ENCODE data around the gene CUEDC1.

DNA sequence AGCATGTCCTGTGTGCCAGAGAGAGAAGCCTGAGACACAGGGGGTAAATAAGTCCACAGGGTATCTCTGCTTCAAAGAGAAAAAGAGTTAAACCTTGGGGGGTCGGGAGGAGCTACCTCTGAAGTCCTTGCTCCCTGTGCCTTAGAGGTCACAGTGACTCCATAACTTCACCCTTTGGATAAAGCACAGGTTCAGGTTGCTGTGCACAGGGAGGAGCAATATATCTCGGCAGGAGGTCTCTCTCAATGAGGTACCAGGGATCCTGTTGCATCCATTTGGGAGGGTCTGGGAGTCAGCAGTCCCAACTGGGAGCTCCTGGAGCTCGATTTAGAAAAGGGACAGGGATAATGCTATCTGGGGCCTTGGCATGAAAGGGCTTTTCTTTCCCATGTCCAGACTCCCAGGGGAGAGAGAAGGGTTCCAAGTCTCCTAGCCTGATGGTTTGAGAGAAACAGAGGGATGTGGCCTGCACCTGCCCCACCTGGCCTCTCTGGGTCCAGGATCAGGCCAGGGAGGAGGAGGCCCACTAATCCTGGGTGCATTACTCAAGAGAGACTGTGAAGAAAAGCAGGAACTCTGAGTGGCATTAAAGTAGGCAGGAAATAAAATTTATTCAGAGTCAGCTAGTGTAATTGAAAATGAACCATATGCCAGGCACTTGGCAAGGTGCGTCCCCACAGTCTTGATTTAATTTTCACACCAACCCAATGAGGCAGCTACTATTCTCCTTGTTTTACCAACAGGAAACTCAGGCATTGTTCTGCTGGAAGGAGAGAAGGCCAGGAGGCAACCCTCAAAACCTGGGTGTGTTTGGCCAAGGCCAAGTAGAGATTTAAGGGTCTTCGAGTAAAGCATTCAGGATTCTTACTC, 40.7 kb downstream of the CUEDC1 start:
- TF ChIP-seq, protein P1, sequence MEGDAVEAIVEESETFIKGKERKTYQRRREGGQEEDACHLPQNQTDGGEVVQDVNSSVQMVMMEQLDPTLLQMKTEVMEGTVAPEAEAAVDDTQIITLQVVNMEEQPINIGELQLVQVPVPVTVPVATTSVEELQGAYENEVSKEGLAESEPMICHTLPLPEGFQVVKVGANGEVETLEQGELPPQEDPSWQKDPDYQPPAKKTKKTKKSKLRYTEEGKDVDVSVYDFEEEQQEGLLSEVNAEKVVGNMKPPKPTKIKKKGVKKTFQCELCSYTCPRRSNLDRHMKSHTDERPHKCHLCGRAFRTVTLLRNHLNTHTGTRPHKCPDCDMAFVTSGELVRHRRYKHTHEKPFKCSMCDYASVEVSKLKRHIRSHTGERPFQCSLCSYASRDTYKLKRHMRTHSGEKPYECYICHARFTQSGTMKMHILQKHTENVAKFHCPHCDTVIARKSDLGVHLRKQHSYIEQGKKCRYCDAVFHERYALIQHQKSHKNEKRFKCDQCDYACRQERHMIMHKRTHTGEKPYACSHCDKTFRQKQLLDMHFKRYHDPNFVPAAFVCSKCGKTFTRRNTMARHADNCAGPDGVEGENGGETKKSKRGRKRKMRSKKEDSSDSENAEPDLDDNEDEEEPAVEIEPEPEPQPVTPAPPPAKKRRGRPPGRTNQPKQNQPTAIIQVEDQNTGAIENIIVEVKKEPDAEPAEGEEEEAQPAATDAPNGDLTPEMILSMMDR (IDR thresholded peaks at IDR 0.05; ENCODE audit: low read length): no peak
- no peak for TF ChIP-seq EZH2 (optimal IDR thresholded peaks at IDR 0.05; ENCODE audit: low read depth, low read length)

All from MM.1S (cell line).